Activated CD4-positive, alpha-beta T cell treated with anti-CD3 and anti-CD28 coated beads, Interleukin-2, amount 10 ng/mL, durations not matched to agents 24 days and 14 days (primary cell): ENCODE data around the gene PCK1. TPM values are rescaled to one million over a fixed set of nuclear protein-coding genes. Genes with fewer than 3 reads are reported as not detected.

Source experiments
- DNase-seq: peaks from one replicate; pipeline ENCODE4 v3.0.0; 2022
- H3K27ac Mint-ChIP-seq: one replicate; pipeline ENCODE4 v1.8.0; 2022; ENCODE audit warnings: mild to moderate bottlenecking, mixed read lengths
- H3K27me3 Mint-ChIP-seq: one replicate; pipeline ENCODE4 v1.8.0; 2022; ENCODE audit warnings: mixed read lengths
- H3K36me3 Mint-ChIP-seq: one replicate; pipeline ENCODE4 v1.8.0; 2022; ENCODE audit warnings: low read depth, mild to moderate bottlenecking, mixed read lengths
- H3K4me1 Mint-ChIP-seq: one replicate; pipeline ENCODE4 v1.8.0; 2021; ENCODE audit warnings: mixed read lengths
- H3K4me3 Mint-ChIP-seq: one replicate; pipeline ENCODE4 v1.8.0; 2022; ENCODE audit warnings: mild to moderate bottlenecking, moderate library complexity, mixed read lengths
- H3K9me3 Mint-ChIP-seq: one replicate; pipeline ENCODE4 v1.8.0; 2021; ENCODE audit warnings: mixed read lengths
- intact Hi-C: fragments of 100-400 bp; cut with micrococcal nuclease; formaldehyde crosslinking; loops from one replicate; pipeline ENCODE4 v1.15.1; 2023
- total RNA-seq: library from RNA; stranded (reverse); gene quantifications from 2 replicates; pipeline ENCODE4 v1.2.3, GENCODE V29; 2022

Gene PCK1
- total RNA-seq, 1 donor from 2014 or later, result not detected

GRCh38 chr20:57570145-57570850 is 9.4 kb downstream of the PCK1 start:
- peaks cover 4% of the 10 kb centered on the region for H3K27me3 Mint-ChIP-seq
- no peaks in the 10 kb centered on the region for H3K36me3 Mint-ChIP-seq
- no peaks in the 10 kb centered on the region for H3K9me3 Mint-ChIP-seq
- intact Hi-C loops, result no loop called here
- H3K27ac Mint-ChIP-seq, result no peak overlapping the region
- H3K4me3 Mint-ChIP-seq, result no peak overlapping the region
- no peaks in the 10 kb centered on the region for H3K4me1 Mint-ChIP-seq
- DNase-seq, result no peak

DNA sequence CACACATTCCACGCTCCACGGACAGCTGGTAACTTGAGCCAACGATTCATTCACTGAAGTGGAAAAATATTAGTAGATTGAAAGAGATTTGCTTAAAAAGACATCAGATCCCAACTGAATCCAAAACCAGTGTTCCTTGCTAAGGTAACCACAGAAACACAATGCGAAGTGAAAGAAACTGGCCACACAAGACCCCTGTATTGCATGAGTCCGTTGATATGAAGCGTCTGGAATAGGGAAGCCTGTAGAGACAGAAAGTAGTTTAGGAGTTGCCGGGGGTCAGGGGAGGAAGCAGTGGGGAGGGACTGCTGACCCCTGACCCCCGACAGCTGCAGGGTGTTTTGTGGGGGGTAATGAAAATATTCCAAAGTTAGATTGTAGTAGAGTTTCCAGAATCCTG is 10.0 kb downstream of the PCK1 start:
- H3K4me1 Mint-ChIP-seq, result no peaks in the 10 kb centered on the region
- no peaks in the 10 kb centered on the region for H3K36me3 Mint-ChIP-seq
- H3K9me3 Mint-ChIP-seq, result no peaks in the 10 kb centered on the region
- no peak overlapping the region for H3K4me3 Mint-ChIP-seq
- H3K27me3 Mint-ChIP-seq, result peaks cover 4% of the 10 kb centered on the region
- intact Hi-C loops, result no loop called here
- no peak overlapping the region for H3K27ac Mint-ChIP-seq
- no peak for DNase-seq

- Mint-ChIP-seq H3K4me1 (no peaks in the 10 kb centered on the region), H3K36me3 (no peaks in the 10 kb centered on the region), H3K27me3 (peaks cover 4% of the 10 kb centered on the region), H3K9me3 (no peaks in the 10 kb centered on the region), H3K4me3 (no peak overlapping the region), H3K27ac (no peak overlapping the region)
- intact Hi-C loops, result no loop called here
- DNase-seq, result no peak
Measured at GRCh38 chr20:57571782-57572416, 11.0 kb downstream of the PCK1 start.

DNA sequence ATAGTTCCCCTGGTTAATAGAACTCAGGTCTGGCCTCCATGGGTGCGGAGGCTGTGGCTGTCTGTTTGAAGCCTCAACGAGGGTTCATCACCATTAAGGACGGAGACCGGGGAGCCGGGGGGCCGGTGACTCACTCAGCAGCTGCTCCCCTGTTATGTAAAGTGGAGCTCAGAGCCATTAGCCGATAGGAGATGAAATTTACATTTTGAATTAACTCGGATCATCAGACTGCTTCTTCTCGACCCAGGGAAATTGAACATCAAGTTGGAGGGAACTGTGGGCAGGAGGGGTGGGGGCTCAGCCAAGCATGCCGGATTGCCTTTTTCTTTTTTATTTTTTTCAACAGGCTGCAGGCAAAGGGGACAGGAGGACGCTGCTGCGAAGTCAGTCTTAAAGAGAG is 12.3 kb downstream of the PCK1 start:
- no peak for DNase-seq
- Mint-ChIP-seq H3K27me3 (peaks cover 4% of the 10 kb centered on the region), H3K4me3 (no peak overlapping the region), H3K27ac (no peak overlapping the region), H3K36me3 (no peaks in the 10 kb centered on the region), H3K9me3 (no peaks in the 10 kb centered on the region), H3K4me1 (no peaks in the 10 kb centered on the region)
- intact Hi-C loops, result no loop called here

GRCh38 chr20:57573894-57574293 is 13.0 kb downstream of the PCK1 start:
- no peaks in the 10 kb centered on the region for H3K4me1 Mint-ChIP-seq
- no peaks in the 10 kb centered on the region for H3K36me3 Mint-ChIP-seq
- no peak overlapping the region for H3K4me3 Mint-ChIP-seq
- DNase-seq, result no peak
- H3K9me3 Mint-ChIP-seq, result no peaks in the 10 kb centered on the region
- peaks cover 6% of the 10 kb centered on the region for H3K27me3 Mint-ChIP-seq
- intact Hi-C loops, result no loop called here
- no peak overlapping the region for H3K27ac Mint-ChIP-seq

DNA sequence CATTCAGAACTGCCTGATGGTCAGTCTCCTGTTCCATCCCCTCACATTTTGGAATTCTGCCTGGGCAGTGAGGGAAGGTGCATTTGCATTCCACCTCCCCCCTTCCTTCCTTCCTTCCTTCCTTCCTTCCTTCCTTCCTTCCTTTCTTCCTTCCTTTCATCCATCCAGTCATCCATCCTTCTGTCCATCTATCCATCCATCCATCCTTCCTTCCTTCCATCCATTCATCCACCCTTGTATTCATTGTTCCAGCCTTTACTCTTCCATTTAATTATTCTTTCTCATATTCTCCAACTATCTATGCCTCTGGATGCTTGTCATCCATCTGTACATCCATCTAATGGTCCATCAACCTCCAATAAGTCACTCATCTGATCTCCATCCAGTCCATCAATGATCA is 14.0 kb downstream of the PCK1 start:
- no peaks in the 10 kb centered on the region for H3K9me3 Mint-ChIP-seq
- no peaks in the 10 kb centered on the region for H3K4me1 Mint-ChIP-seq
- H3K27ac Mint-ChIP-seq, result no peak overlapping the region
- DNase-seq, result no peak
- H3K27me3 Mint-ChIP-seq, result peaks cover 9% of the 10 kb centered on the region
- intact Hi-C loops, result no loop called here
- H3K4me3 Mint-ChIP-seq, result no peak overlapping the region
- no peaks in the 10 kb centered on the region for H3K36me3 Mint-ChIP-seq

DNA sequence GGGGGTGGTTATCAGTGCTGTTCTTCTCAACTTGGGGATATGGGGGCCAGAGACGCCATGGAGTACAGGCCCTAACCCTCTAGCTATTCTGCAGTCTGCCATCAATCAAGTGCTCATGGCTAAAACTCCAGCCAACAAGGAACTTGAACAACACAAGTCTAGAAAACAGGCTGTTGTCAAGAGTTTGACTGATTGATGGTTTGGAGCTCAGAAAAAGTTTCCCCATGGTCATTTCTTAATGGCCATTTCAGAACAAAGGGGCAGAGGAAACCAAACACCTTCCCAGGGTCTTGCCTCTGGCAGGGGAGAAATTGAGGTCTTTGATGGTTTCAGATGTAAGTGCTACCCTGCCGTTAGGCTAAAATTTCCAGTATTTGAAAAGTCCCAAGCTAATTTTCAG is 15.1 kb downstream of the PCK1 start:
- Mint-ChIP-seq H3K27ac (no peak overlapping the region), H3K4me3 (no peak overlapping the region), H3K27me3 (peaks cover 18% of the 10 kb centered on the region), H3K36me3 (no peaks in the 10 kb centered on the region), H3K9me3 (no peaks in the 10 kb centered on the region), H3K4me1 (no peaks in the 10 kb centered on the region)
- DNase-seq, result no peak
- intact Hi-C loops, result no loop called here

DNA sequence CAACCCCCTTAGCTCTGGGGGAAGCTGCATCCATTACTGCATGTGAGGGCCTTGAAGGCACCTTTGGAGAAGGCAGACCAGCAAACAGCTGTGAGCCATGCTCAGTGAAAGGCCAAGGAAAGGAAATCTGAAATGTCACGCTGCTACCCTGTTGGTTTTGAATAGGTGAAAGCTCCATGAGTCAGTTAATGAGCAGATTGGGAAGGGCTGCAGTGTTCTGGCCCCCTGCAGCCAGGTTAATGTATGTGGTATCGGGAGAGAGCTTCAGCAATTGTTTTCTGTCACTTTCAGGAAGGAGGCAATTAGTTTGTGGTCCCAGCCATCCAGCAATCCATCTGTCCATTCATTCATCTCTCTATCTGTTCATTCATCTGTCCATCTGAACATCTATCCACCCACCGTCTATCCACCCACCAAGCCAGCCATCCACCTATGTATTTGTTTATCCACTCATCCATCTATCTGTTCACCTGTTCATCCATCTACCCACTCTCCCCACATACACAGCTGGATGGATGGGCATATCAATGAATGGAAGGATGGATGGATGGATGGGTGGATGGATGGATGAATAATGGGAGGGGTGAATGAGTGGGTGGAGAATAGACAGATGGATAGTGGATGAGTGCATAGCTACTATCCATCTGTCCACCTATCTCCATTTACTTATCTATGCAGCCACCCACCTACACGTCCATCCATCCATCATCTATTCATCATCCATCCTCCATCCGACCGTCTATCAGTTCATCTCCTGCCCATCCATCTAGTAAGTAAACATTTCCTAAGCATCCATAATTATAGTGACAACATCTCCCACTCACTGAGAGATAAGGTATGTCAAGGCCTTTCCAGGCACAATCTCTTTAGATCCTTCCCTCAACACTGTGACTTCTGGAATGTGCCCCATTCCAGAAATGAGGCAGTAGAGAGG is 16.0 kb downstream of the PCK1 start:
- Mint-ChIP-seq H3K4me1 (no peaks in the 10 kb centered on the region), H3K36me3 (no peaks in the 10 kb centered on the region)
- intact Hi-C loops, result no loop called here

DNA sequence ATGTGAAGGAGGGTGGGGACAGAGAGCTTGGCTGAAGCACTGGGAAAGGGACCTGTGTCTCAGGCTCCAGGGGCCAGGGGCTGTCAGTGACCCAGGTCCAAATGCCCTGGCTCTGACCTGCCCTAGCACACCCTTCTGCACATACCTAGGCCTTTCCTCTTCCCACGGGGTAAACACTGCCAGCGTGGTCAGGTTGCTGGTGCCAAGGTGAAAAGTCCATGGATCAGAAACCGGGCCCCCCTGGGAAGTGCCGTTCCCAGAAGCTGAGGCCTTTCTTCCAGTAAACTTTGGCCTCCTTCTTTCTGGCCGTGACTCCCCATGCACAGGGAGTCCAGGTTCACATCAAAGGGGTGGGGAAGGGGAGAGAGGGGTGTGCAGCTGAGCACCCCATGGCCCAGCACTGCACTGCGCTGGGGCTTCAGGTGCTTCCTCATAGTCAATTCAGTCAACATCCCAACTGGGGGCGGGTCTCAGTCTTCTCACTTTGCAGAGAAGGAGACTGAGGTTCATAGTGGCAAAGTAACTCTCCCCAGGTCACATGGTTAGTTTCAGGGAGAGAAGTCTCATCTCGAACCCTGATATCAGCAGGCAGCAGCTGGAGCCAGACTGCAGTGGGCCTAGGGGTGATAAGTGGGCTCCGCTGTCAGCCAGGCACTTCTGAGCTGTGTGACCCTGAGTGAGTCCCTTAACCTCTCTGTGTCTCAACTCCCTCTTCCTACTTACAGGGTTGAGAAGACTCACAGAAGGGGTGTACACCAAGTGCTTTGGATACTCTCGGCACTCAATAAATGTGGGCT is 17.0 kb downstream of the PCK1 start:
- no peak overlapping the region for H3K4me3 Mint-ChIP-seq

More for the DNA sequence above, 16.0 kb downstream of the PCK1 start:
- Mint-ChIP-seq H3K9me3 (no peaks in the 10 kb centered on the region), H3K4me3 (no peak overlapping the region), H3K27me3 (peaks cover 24% of the 10 kb centered on the region), H3K27ac (no peak overlapping the region)
- no peak for DNase-seq

DNA sequence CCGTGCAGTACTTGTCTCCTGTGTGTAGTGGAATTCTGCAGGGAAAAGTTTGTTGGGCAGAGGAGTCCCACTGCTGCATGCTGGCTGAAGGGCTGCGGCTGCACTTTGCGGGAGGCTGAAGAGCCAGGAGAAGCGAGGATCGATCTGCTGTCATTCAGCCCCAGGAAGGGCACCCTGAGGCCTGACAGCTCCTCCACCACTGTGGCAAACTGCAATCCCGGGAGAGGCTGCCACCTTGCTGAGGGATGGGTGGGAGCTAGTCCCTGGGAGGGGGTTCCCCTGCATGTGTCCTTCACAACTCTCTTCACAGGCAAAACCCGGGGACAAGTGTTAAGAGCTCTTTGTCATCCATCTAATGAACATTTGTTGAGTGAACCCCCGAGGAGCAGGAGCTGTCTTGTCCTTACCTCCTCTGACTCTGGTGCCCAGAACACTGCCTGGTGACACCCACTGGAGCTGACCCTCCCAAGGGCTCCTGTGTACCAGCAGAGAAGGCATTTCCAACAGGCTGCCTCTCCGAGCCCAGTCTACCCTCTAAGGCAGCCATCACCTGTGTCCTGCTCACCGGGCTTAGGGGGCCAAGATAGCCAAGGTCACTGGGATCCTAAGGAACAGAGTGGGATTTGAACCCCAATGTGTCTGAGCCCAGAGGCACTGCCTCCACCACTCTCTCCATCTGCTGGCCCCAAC is 17.7 kb downstream of the PCK1 start:
- Mint-ChIP-seq H3K4me3 (no peak overlapping the region), H3K4me1 (no peaks in the 10 kb centered on the region), H3K9me3 (no peaks in the 10 kb centered on the region), H3K36me3 (no peaks in the 10 kb centered on the region), H3K27me3 (peaks cover 30% of the 10 kb centered on the region), H3K27ac (no peak overlapping the region)
- DNase-seq, result no peak
- intact Hi-C loops, result no loop called here

More for the DNA sequence above, 17.0 kb downstream of the PCK1 start:
- no peaks in the 10 kb centered on the region for H3K36me3 Mint-ChIP-seq
- H3K4me1 Mint-ChIP-seq, result no peaks in the 10 kb centered on the region
- H3K9me3 Mint-ChIP-seq, result no peaks in the 10 kb centered on the region
- H3K27ac Mint-ChIP-seq, result no peak overlapping the region
- no peak for DNase-seq
- intact Hi-C loops, result no loop called here
- peaks cover 26% of the 10 kb centered on the region for H3K27me3 Mint-ChIP-seq

- Mint-ChIP-seq H3K27ac (no peak overlapping the region), H3K4me1 (no peaks in the 10 kb centered on the region), H3K9me3 (no peaks in the 10 kb centered on the region), H3K27me3 (peaks cover 30% of the 10 kb centered on the region), H3K36me3 (no peaks in the 10 kb centered on the region), H3K4me3 (no peak overlapping the region)
- intact Hi-C loops, result no loop called here
- DNase-seq, result no peak
Measured at GRCh38 chr20:57579331-57579897, 18.5 kb downstream of the PCK1 start.

- Mint-ChIP-seq H3K4me1 (no peaks in the 10 kb centered on the region), H3K4me3 (no peak overlapping the region), H3K27ac (no peak overlapping the region), H3K36me3 (no peaks in the 10 kb centered on the region), H3K9me3 (no peaks in the 10 kb centered on the region), H3K27me3 (peaks cover 34% of the 10 kb centered on the region)
- no peak for DNase-seq
- intact Hi-C loops, result no loop called here
Measured at GRCh38 chr20:57579898-57580447, 19.1 kb downstream of the PCK1 start.
